Upper lobe of left lung (tissue), 4 donors: ENCODE results near the gene POLE3.

ENCODE experiments used
- CTCF ChIP-seq, 6 experiments: fragments of 450-650 bp in 4 of 6; fragments of 200-600 bp in 2 of 6; sonication (generic) in 2 of 6; IDR thresholded peaks; one replicate each; pipeline ENCODE4 v1.5.1; 2016 to 2019; ENCODE audit warnings: antibody characterized with exemption in 6 of 6
- EP300 ChIP-seq, 4 donors: sonication (generic); formaldehyde crosslinking; IDR thresholded peaks; one replicate each; pipeline ENCODE4 v1.5.1; 2017; ENCODE audit warnings: antibody characterized with exemption in 4 of 4, control low read depth in 2 of 4
- POLR2A ChIP-seq, 4 donors: fragments of 450-650 bp; IDR thresholded peaks; one replicate each; pipeline ENCODE4 v1.5.1; 2016 to 2017; ENCODE audit warnings: antibody characterized with exemption in 4 of 4, mild to moderate bottlenecking in 2 of 4
- POLR2AphosphoS5 ChIP-seq, 2 donors: sonication (generic); formaldehyde crosslinking; IDR thresholded peaks; one replicate each; pipeline ENCODE4 v1.5.1; 2017; ENCODE audit warnings: antibody characterized with exemption in 2 of 2

GRCh38 chr9:113364951-113365350 lies 45.5 kb downstream of the POLE3 start:
- no peak for TF ChIP-seq CTCF (IDR thresholded peaks at IDR 0.05)
- TF ChIP-seq POLR2A (IDR thresholded peaks at IDR 0.05): no peak
- no peak for TF ChIP-seq POLR2AphosphoS5 (IDR thresholded peaks at IDR 0.05)
- TF ChIP-seq EP300 (IDR thresholded peaks at IDR 0.05): no peak
